ENCODE data around the gene MSS51.

The MSS51 gene

DNA sequence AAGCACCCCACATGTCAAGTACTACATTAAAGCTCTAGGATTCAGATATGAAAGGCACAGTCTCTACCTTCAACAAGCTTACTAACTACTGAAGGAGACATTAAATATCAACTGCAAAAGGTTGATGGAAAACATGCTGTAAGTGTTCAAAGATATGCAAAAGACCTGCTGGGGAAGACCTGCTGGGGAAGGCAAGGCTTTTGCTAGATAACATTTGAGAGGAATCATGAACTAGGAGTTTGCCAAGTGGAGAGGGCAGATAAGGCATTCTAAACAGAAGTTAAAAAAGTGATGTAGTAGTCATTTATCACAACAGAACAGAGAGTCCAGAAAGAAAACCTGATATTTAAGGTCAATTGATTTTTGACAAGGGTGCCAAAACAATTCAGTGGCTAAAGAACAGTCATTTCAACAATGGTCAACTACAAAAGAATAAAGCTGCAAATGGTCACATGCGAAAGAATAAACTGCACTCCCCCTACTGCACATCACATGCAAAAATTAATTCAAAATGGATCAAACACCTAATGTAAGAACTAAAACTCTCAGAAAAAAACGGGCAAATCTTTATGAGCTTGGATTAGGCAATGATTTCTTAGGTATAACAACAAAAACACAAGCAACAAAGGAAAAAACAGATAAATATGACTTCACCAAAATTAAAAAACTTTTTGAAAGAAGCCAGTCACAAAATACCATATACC, 23.0 kb upstream of the MSS51 start:
- no peak overlapping the region for H3K27ac ChIP-seq (ENCODE audit: poor library complexity, severe bottlenecking)
- TF ChIP-seq, protein P1, sequence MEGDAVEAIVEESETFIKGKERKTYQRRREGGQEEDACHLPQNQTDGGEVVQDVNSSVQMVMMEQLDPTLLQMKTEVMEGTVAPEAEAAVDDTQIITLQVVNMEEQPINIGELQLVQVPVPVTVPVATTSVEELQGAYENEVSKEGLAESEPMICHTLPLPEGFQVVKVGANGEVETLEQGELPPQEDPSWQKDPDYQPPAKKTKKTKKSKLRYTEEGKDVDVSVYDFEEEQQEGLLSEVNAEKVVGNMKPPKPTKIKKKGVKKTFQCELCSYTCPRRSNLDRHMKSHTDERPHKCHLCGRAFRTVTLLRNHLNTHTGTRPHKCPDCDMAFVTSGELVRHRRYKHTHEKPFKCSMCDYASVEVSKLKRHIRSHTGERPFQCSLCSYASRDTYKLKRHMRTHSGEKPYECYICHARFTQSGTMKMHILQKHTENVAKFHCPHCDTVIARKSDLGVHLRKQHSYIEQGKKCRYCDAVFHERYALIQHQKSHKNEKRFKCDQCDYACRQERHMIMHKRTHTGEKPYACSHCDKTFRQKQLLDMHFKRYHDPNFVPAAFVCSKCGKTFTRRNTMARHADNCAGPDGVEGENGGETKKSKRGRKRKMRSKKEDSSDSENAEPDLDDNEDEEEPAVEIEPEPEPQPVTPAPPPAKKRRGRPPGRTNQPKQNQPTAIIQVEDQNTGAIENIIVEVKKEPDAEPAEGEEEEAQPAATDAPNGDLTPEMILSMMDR (IDR thresholded peaks at IDR 0.05; ENCODE audit: poor library complexity, severe bottlenecking): no peak
- ATAC-seq (ENCODE audit: low read depth): no peak

DNA sequence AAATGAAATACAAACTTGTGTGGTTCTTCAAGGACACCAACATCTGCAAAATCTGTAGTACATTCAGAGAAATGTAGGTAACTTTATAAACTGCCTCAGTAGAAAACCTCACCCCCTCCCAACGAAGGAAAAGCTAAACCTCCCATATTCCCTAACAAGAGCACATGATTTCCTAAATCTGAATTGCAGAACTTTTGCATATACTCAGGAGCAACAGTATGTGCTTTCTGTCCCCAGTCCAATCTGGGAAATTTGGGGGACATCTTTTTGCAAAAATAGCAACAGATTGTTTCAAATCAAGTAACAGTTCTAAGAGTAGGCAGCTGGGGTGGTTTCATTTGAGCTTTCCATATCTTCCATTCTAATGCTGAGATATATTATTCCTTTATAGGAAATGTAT, 15.8 kb upstream of the MSS51 start:
- no peak overlapping the region for H3K27ac ChIP-seq (ENCODE audit: poor library complexity, severe bottlenecking)
- no peaks in the 10 kb centered on the region for H3K27me3 ChIP-seq (ENCODE audit: insufficient read depth, poor library complexity, severe bottlenecking)
- H3K36me3 ChIP-seq (ENCODE audit: low read depth): peaks cover 13% of the 10 kb centered on the region
- DNase-seq (ENCODE audit: low spot score) (no peak), ATAC-seq (ENCODE audit: low read depth) (no peak)
- no peaks in the 10 kb centered on the region for H3K4me1 ChIP-seq (ENCODE audit: insufficient read depth, poor library complexity, severe bottlenecking)
- no peaks in the 10 kb centered on the region for H3K9me3 ChIP-seq (ENCODE audit: severe bottlenecking)
- H3K4me3 ChIP-seq (ENCODE audit: severe bottlenecking): no peak overlapping the region
- TF ChIP-seq, protein P1 (IDR thresholded peaks at IDR 0.05; ENCODE audit: poor library complexity, severe bottlenecking): no peak

More for the DNA sequence above, 23.0 kb upstream of the MSS51 start:
- no peak overlapping the region for H3K4me3 ChIP-seq (ENCODE audit: severe bottlenecking)
- DNase-seq (ENCODE audit: low spot score): no peak
- H3K36me3 ChIP-seq (ENCODE audit: low read depth): peaks cover 14% of the 10 kb centered on the region
- H3K9me3 ChIP-seq (ENCODE audit: severe bottlenecking): no peaks in the 10 kb centered on the region
- no peaks in the 10 kb centered on the region for H3K4me1 ChIP-seq (ENCODE audit: insufficient read depth, poor library complexity, severe bottlenecking)
- no peaks in the 10 kb centered on the region for H3K27me3 ChIP-seq (ENCODE audit: insufficient read depth, poor library complexity, severe bottlenecking)

DNA sequence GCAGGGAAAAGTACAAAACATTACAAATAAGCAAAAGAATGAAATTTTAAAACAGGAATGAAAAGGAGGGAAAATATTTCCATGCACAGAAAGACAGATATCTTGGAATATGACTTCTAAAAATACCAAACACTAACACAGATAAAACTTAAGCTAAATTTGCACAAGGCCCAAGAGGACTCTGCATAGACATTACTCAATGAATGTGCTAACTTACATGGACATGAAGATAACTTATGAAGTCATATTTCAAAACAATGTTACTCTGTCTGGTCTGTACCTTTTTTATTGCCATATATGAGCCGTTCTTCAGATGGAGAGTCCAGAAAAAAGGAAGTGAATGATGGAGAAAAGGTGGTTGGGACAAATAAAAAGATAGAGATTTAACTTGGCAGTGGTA, 15.0 kb upstream of the MSS51 start:
- H3K36me3 ChIP-seq (ENCODE audit: low read depth): peaks cover 11% of the 10 kb centered on the region
- TF ChIP-seq, protein P1 (IDR thresholded peaks at IDR 0.05; ENCODE audit: poor library complexity, severe bottlenecking): no peak
- no peaks in the 10 kb centered on the region for H3K4me1 ChIP-seq (ENCODE audit: insufficient read depth, poor library complexity, severe bottlenecking)
- DNase-seq (ENCODE audit: low spot score): no peak
- H3K9me3 ChIP-seq (ENCODE audit: severe bottlenecking): no peaks in the 10 kb centered on the region
- H3K4me3 ChIP-seq (ENCODE audit: severe bottlenecking): no peak overlapping the region
- no peak for ATAC-seq (ENCODE audit: low read depth)
- no peaks in the 10 kb centered on the region for H3K27me3 ChIP-seq (ENCODE audit: insufficient read depth, poor library complexity, severe bottlenecking)
- H3K27ac ChIP-seq (ENCODE audit: poor library complexity, severe bottlenecking): no peak overlapping the region

DNA sequence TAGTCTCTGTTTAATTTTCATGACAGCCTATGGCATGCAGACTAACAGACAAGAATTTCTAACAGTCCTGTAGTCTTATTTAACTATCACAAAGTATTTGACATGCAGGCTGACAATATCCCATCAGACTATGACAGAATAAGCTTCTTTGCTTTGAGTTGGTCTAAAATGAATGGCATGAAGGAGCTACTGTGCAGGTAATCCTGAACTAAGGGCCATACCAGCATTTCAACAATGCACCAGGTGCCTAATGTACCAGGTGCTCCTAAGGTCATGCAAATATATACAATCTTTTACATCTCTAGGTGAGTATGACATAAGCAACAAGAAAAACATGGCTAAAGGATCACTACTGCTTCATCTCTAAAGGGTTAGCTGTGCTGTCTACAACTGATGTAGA, 13.6 kb upstream of the MSS51 start:
- H3K27ac ChIP-seq (ENCODE audit: poor library complexity, severe bottlenecking): no peak overlapping the region
- no peaks in the 10 kb centered on the region for H3K27me3 ChIP-seq (ENCODE audit: insufficient read depth, poor library complexity, severe bottlenecking)
- peaks cover 5% of the 10 kb centered on the region; the same call in 1 of the 2 replicates for H3K36me3 ChIP-seq (ENCODE audit: low read depth)
- H3K4me1 ChIP-seq (ENCODE audit: insufficient read depth, poor library complexity, severe bottlenecking): no peaks in the 10 kb centered on the region
- DNase-seq (ENCODE audit: low spot score) (no peak), ATAC-seq (ENCODE audit: low read depth) (no peak)
- H3K4me3 ChIP-seq (ENCODE audit: severe bottlenecking): no peak overlapping the region
- no peaks in the 10 kb centered on the region for H3K9me3 ChIP-seq (ENCODE audit: severe bottlenecking)
- TF ChIP-seq, protein P1 (IDR thresholded peaks at IDR 0.05; ENCODE audit: poor library complexity, severe bottlenecking): no peak

GRCh38 chr10:73444457-73444856, 11.1 kb upstream of the MSS51 start:
- Histone ChIP-seq H3K4me1 (ENCODE audit: insufficient read depth, poor library complexity, severe bottlenecking) (peaks cover 7% of the 10 kb centered on the region), H3K9me3 (ENCODE audit: severe bottlenecking) (no peaks in the 10 kb centered on the region), H3K27ac (ENCODE audit: poor library complexity, severe bottlenecking) (no peak overlapping the region), H3K4me3 (ENCODE audit: severe bottlenecking) (no peak overlapping the region), H3K36me3 (ENCODE audit: low read depth) (peaks cover 5% of the 10 kb centered on the region; the same call in 1 of the 2 replicates), H3K27me3 (ENCODE audit: insufficient read depth, poor library complexity, severe bottlenecking) (no peaks in the 10 kb centered on the region)
- ATAC-seq (ENCODE audit: low read depth): no peak
- TF ChIP-seq, protein P1 (IDR thresholded peaks at IDR 0.05; ENCODE audit: poor library complexity, severe bottlenecking): no peak
- no peak for DNase-seq (ENCODE audit: low spot score)
